ENCODE results near the gene ACOX3.
"Not testable (repeated sequence)": the region's sequence is repeated elsewhere in the genome, so short reads cannot be mapped to it uniquely, and the experiment has no call there.

The ACOX3 gene

DNA sequence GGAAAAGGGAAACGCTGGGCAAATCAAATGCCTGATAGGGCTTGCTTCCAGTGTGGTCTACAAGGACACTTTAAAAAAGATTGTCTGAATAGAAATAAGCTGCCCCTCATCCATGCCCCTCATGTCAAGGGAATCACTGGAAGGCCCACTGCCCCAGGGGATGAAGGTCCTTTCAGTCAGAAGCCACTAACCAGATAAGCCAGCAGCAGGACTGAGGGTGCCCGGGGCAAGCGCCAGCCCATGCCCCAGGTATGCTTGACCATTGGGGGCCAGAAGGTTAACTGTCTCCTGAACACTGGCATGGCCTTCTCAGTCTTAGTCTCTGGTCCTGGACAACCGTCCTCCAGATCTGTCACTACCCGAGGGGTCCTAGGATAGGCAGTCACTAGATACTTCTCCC, 17.7 kb downstream of the ACOX3 start:
- no peak for DNase-seq (ENCODE audit: low read depth)
- TF ChIP-seq, protein P1, sequence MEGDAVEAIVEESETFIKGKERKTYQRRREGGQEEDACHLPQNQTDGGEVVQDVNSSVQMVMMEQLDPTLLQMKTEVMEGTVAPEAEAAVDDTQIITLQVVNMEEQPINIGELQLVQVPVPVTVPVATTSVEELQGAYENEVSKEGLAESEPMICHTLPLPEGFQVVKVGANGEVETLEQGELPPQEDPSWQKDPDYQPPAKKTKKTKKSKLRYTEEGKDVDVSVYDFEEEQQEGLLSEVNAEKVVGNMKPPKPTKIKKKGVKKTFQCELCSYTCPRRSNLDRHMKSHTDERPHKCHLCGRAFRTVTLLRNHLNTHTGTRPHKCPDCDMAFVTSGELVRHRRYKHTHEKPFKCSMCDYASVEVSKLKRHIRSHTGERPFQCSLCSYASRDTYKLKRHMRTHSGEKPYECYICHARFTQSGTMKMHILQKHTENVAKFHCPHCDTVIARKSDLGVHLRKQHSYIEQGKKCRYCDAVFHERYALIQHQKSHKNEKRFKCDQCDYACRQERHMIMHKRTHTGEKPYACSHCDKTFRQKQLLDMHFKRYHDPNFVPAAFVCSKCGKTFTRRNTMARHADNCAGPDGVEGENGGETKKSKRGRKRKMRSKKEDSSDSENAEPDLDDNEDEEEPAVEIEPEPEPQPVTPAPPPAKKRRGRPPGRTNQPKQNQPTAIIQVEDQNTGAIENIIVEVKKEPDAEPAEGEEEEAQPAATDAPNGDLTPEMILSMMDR (conservative IDR thresholded peaks at IDR 0.05; ENCODE audit: low read length), result no peak
- H3K4me3 ChIP-seq (ENCODE audit: low read length), result no peak overlapping the region

- no peak for DNase-seq (ENCODE audit: low read depth)
- no peak overlapping the region for H3K4me3 ChIP-seq (ENCODE audit: low read length)
- TF ChIP-seq, protein P1 (conservative IDR thresholded peaks at IDR 0.05; ENCODE audit: low read length), result no peak
These were observed 18.2 kb downstream of the ACOX3 start for GRCh38 chr4:8422327-8422726.

- H3K4me3 ChIP-seq (ENCODE audit: low read length); DNase-seq (ENCODE audit: low read depth): not testable (repeated sequence)
These were observed 20.4 kb downstream of the ACOX3 start for GRCh38 chr4:8420151-8420550.

GRCh38 chr4:8419222-8420041, 21.1 kb downstream of the ACOX3 start:
- TF ChIP-seq, protein P1 (conservative IDR thresholded peaks at IDR 0.05; ENCODE audit: low read length), result no peak
- no peak for DNase-seq (ENCODE audit: low read depth)
- H3K4me3 ChIP-seq (ENCODE audit: low read length), result no peak overlapping the region

- TF ChIP-seq, protein P1 (conservative IDR thresholded peaks at IDR 0.05; ENCODE audit: low read length), result no peak
- no peak for DNase-seq (ENCODE audit: low read depth)
- H3K4me3 ChIP-seq (ENCODE audit: low read length), result no peak overlapping the region
These were observed 23.4 kb downstream of the ACOX3 start for GRCh38 chr4:8417071-8417614.

- TF ChIP-seq, protein P1 (conservative IDR thresholded peaks at IDR 0.05; ENCODE audit: low read length), result no peak
- no peak for DNase-seq (ENCODE audit: low read depth)
- no peak overlapping the region for H3K4me3 ChIP-seq (ENCODE audit: low read length)
These were observed 26.1 kb downstream of the ACOX3 start for GRCh38 chr4:8414377-8414776.

- no peak overlapping the region for H3K4me3 ChIP-seq (ENCODE audit: low read length)
- no peak for DNase-seq (ENCODE audit: low read depth)
- TF ChIP-seq, protein P1 (conservative IDR thresholded peaks at IDR 0.05; ENCODE audit: low read length), result no peak
These were observed 28.2 kb downstream of the ACOX3 start for GRCh38 chr4:8412288-8412687.

All from AG10803 (cell line).